Trophoblast cell (in vitro differentiated cells and primary cell): Measurements from ENCODE around the gene CD300E.

Experiments used
- DNase-seq, 2 donors: peaks; one replicate each; pipeline ENCODE4 v3.0.0-alpha.2; 2016
- H2AFZ ChIP-seq: 2 replicates; pipeline ENCODE4 v1.6.1; 2013; ENCODE audit warnings: low read length, moderate library complexity, mild to moderate bottlenecking; ENCODE audit not compliant: insufficient read depth, poor library complexity
- H2AK5ac ChIP-seq: 2 replicates; pipeline ENCODE4 v1.6.1; 2013; ENCODE audit warnings: mild to moderate bottlenecking, low read length
- H2BK120ac ChIP-seq: 2 replicates; pipeline ENCODE4 v1.6.1; 2013; ENCODE audit warnings: low read length, mild to moderate bottlenecking, moderate library complexity; ENCODE audit not compliant: insufficient read depth, poor library complexity
- H2BK12ac ChIP-seq: 2 replicates; pipeline ENCODE4 v1.6.1; 2013; ENCODE audit warnings: mild to moderate bottlenecking, low read length, moderate library complexity
- H2BK5ac ChIP-seq: 2 replicates; pipeline ENCODE4 v1.6.1; 2013; ENCODE audit warnings: low read length, low read depth, moderate library complexity, mild to moderate bottlenecking; ENCODE audit not compliant: poor library complexity
- H3K14ac ChIP-seq: 2 replicates; pipeline ENCODE4 v1.6.1; 2013; ENCODE audit warnings: mild to moderate bottlenecking, low read length
- H3K18ac ChIP-seq: 2 replicates; pipeline ENCODE4 v1.6.1; 2013; ENCODE audit warnings: mild to moderate bottlenecking, low read length
- H3K23ac ChIP-seq: 2 replicates; pipeline ENCODE4 v1.6.1; 2013; ENCODE audit warnings: low read length
- H3K27ac ChIP-seq: 2 replicates; pipeline ENCODE4 v1.5.1; 2013; ENCODE audit warnings: low read depth, mild to moderate bottlenecking, inconsistent platforms, low read length, moderate library complexity
- H3K27me3 ChIP-seq: 2 replicates; pipeline ENCODE4 v1.6.1; 2013; ENCODE audit warnings: inconsistent platforms, mild to moderate bottlenecking, low read length, moderate library complexity; ENCODE audit not compliant: insufficient read depth
- H3K36me3 ChIP-seq, 2 experiments: 1 replicate in 1 of 2; 2 replicates in 1 of 2; pipeline ENCODE4 v1.6.1; 2013; ENCODE audit warnings: low read length in 2 of 2, mild to moderate bottlenecking in 2 of 2, moderate library complexity in 1 of 2; ENCODE audit not compliant: insufficient read depth in 2 of 2, control insufficient read depth in 1 of 2
- H3K4ac ChIP-seq: 2 replicates; pipeline ENCODE4 v1.6.1; 2013; ENCODE audit warnings: low read depth, mild to moderate bottlenecking, low read length, moderate library complexity
- H3K4me1 ChIP-seq, 2 experiments: 1 replicate in 1 of 2; 2 replicates in 1 of 2; pipeline ENCODE4 v1.6.1; 2013; ENCODE audit warnings: low read length in 2 of 2, mild to moderate bottlenecking in 2 of 2, moderate library complexity in 1 of 2; ENCODE audit not compliant: insufficient read depth in 2 of 2, control insufficient read depth in 1 of 2
- H3K4me2 ChIP-seq: 2 replicates; pipeline ENCODE4 v1.6.1; 2013; ENCODE audit warnings: inconsistent platforms, mild to moderate bottlenecking, low read length, moderate library complexity
- H3K4me3 ChIP-seq: 2 replicates; pipeline ENCODE4 v1.5.1; 2013; ENCODE audit warnings: mild to moderate bottlenecking, low read depth, low read length, inconsistent platforms
- H3K79me1 ChIP-seq: one replicate; pipeline ENCODE4 v1.6.1; 2013; ENCODE audit warnings: low read length
- H3K79me2 ChIP-seq: 2 replicates; pipeline ENCODE4 v1.6.1; 2013; ENCODE audit warnings: low read length, mild to moderate bottlenecking; ENCODE audit not compliant: control insufficient read depth, insufficient read depth, poor library complexity
- H3K9ac ChIP-seq: 2 replicates; pipeline ENCODE4 v1.6.1; 2013; ENCODE audit warnings: mild to moderate bottlenecking, low read length
- H3K9me3 ChIP-seq: 2 replicates; pipeline ENCODE4 v1.6.1; 2013; ENCODE audit warnings: low read depth, mild to moderate bottlenecking, control low read depth, inconsistent platforms, low read length; ENCODE audit not compliant: insufficient read depth
- H4K12ac ChIP-seq: 2 replicates; pipeline ENCODE4 v1.6.1; 2013; ENCODE audit warnings: low read depth, mild to moderate bottlenecking, low read length, moderate library complexity
- H4K8ac ChIP-seq: 2 replicates; pipeline ENCODE4 v1.6.1; 2013; ENCODE audit warnings: low read depth, mild to moderate bottlenecking, low read length, moderate library complexity
- H4K91ac ChIP-seq: one replicate; pipeline ENCODE4 v1.6.1; 2013; ENCODE audit warnings: low read depth, mild to moderate bottlenecking, low read length, moderate library complexity
- WGBS: extraction: QIAGEN DNeasy Blood & Tissue Kit; methylation state at CpG from one replicate; pipeline ENCODE4 v1.1.7; 2013; ENCODE audit warnings: missing lambda C conversion rate; ENCODE audit not compliant: insufficient read length, insufficient coverage; ENCODE audit errors: extremely low coverage; 5-methylcytosine and 5-hydroxymethylcytosine counted together

Gene CD300E

DNA sequence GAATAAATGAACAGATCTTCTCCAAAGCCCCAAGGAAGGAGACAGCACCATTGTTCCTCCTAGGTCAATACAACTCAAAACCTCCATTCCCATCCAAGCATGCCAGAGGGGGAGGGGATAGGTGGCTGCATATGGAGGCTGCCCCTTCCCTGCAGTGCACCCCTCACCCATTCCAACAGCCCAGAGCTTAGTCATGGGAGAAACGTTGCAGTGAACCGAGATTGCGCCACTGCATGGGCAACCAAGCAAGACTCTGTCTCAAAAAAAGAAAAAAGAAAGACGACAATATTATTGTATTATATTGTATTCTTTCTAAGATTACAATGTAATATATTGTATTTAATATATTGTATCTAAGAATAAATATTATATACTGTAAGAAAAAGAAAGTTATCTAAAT lies 36.4 kb upstream of the CD300E start:
- Histone ChIP-seq H3K18ac (no peak overlapping the region), H3K9ac (no peak overlapping the region), H3K4me3 (no peak overlapping the region), H4K91ac (no peak overlapping the region), H2AFZ (no peak overlapping the region), H2BK5ac (no peak overlapping the region), H3K23ac (no peak overlapping the region), H3K4ac (no peak overlapping the region), H3K4me2 (no peak overlapping the region), H4K8ac (no peak overlapping the region), H3K27me3 (no peaks in the 10 kb centered on the region), H2AK5ac (no peak overlapping the region), H4K12ac (no peak overlapping the region), H3K9me3 (no peaks in the 10 kb centered on the region), H3K36me3 (no peaks in the 10 kb centered on the region), H3K79me1 (no peaks in the 10 kb centered on the region), H3K4me1 (no peaks in the 10 kb centered on the region), H3K14ac (no peak overlapping the region), H2BK12ac (no peak overlapping the region), H2BK120ac (no peak overlapping the region), H3K27ac (no peak overlapping the region), H3K79me2 (no peaks in the 10 kb centered on the region)
- DNase-seq = no peak
- WGBS = no CpG with 5 or more reads among the region's 4 CpGs

DNA sequence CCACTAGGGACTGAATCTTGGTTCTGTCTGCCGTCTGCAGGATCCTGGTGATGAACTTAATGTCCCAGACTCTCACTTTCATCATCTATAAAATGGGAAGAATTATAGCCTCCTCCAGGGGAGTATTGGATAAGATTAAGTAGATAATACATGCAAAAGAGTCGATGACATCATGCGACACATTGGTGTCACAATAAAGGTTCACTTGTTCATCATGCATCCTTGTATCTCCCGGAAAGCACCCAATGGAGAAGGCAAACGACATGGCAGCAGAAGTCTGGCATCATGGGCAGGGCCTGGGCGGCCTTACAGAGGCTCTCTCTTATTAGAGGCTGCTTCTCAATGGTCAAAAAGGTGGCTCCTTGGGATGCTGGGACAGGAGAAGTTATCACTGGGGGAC lies 35.1 kb upstream of the CD300E start:
- H4K8ac ChIP-seq = no peak overlapping the region
- DNase-seq = no peak
- H2BK120ac ChIP-seq = no peak overlapping the region
- H4K91ac ChIP-seq = no peak overlapping the region
- H3K9ac ChIP-seq = no peak overlapping the region
- no peak overlapping the region for H3K14ac ChIP-seq
- no peaks in the 10 kb centered on the region for H3K79me1 ChIP-seq
- no peaks in the 10 kb centered on the region for H3K9me3 ChIP-seq
- no peak overlapping the region for H3K4me2 ChIP-seq
- no peak overlapping the region for H3K18ac ChIP-seq
- H3K4me3 ChIP-seq = no peak overlapping the region
- H3K36me3 ChIP-seq = no peaks in the 10 kb centered on the region
- H4K12ac ChIP-seq = no peak overlapping the region
- H3K79me2 ChIP-seq = no peaks in the 10 kb centered on the region
- H3K27ac ChIP-seq = no peak overlapping the region
- no peak overlapping the region for H2AFZ ChIP-seq
- H3K23ac ChIP-seq = no peak overlapping the region
- H3K4me1 ChIP-seq = no peaks in the 10 kb centered on the region
- H2BK5ac ChIP-seq = no peak overlapping the region
- WGBS = no CpG with 5 or more reads among the region's 6 CpGs
- no peak overlapping the region for H3K4ac ChIP-seq
- H2AK5ac ChIP-seq = no peak overlapping the region
- no peak overlapping the region for H2BK12ac ChIP-seq
- no peaks in the 10 kb centered on the region for H3K27me3 ChIP-seq

DNA sequence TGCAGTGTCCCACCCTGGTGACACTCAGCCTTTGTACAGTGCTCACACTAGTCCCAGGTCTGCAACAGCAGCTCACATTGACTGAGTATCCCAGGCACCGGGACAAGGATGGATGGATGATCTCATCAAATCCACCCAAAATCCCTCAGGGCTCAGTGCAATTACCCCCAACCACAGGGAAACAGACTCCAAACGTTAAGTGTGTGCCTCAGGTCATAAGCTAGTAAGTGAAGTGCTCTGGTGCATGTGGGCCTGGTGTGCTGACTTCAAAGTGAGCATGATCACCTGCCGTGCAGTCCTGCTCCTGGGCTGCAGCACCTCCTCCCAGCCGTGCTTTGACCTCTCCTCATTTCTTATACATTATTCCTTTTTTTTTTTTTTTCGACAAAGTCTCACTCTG lies 31.2 kb upstream of the CD300E start:
- Histone ChIP-seq H2AFZ (no peak overlapping the region), H3K27me3 (no peaks in the 10 kb centered on the region), H4K8ac (no peak overlapping the region), H2AK5ac (no peak overlapping the region), H3K4me2 (no peak overlapping the region), H3K23ac (no peak overlapping the region), H3K14ac (no peak overlapping the region), H2BK120ac (no peak overlapping the region), H3K4me3 (no peak overlapping the region), H3K4ac (no peak overlapping the region), H3K79me1 (no peaks in the 10 kb centered on the region), H3K9me3 (no peaks in the 10 kb centered on the region), H2BK5ac (no peak overlapping the region), H3K9ac (no peak overlapping the region), H3K79me2 (no peaks in the 10 kb centered on the region), H4K12ac (no peak overlapping the region), H2BK12ac (no peak overlapping the region), H3K27ac (no peak overlapping the region), H3K36me3 (no peaks in the 10 kb centered on the region), H3K18ac (no peak overlapping the region), H3K4me1 (peaks cover 0 to 4% of the 10 kb centered on the region in 2 experiments), H4K91ac (no peak overlapping the region)
- no peak for DNase-seq
- no CpG with 5 or more reads among the region's 5 CpGs for WGBS

DNA sequence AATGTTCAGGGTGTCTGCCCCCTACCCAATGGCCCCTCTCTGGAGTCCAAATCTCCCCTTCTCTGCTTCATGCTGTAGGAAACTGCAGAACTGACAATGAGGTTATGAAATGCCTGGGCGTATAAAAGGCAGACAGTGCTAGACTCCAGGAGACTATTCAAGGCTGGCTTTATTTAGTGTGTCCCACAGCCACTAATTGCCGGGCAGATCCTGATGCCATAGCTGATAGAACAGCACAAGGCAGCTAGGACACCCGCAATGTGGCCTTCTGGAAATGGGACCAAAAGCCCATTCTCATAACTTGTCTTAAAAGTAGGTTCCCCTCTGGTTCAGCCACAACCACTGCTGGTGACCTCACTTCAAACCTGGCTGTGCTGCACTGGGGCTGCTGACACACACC lies 28.5 kb upstream of the CD300E start:
- WGBS = no CpG with 5 or more reads among the region's 3 CpGs
- no peak overlapping the region for H3K14ac ChIP-seq

More for the DNA sequence above, 28.5 kb upstream of the CD300E start:
- Histone ChIP-seq H3K27me3 (no peaks in the 10 kb centered on the region), H3K4me1 (peaks cover 11 to 16% of the 10 kb centered on the region in 2 experiments), H3K4ac (no peak overlapping the region), H2BK120ac (no peak overlapping the region), H2BK12ac (no peak overlapping the region), H3K4me2 (no peak overlapping the region), H3K79me1 (peaks cover 2% of the 10 kb centered on the region), H2BK5ac (no peak overlapping the region), H4K12ac (no peak overlapping the region), H3K36me3 (no peaks in the 10 kb centered on the region), H3K23ac (no peak overlapping the region), H4K8ac (no peak overlapping the region), H3K9me3 (no peaks in the 10 kb centered on the region), H2AK5ac (no peak overlapping the region), H3K18ac (no peak overlapping the region), H3K79me2 (no peaks in the 10 kb centered on the region), H4K91ac (no peak overlapping the region), H3K4me3 (no peak overlapping the region), H3K27ac (no peak overlapping the region), H3K9ac (no peak overlapping the region), H2AFZ (no peak overlapping the region)
- DNase-seq = no peak
